Neural progenitor cell (in vitro differentiated cells): ENCODE measurements around the gene BCOR. TPM values are rescaled to one million over a fixed set of nuclear protein-coding genes. Genes with fewer than 3 reads are reported as not detected.

Source experiments
- DNase-seq: peaks from one replicate; pipeline ENCODE4 v3.0.0-alpha.2; 2016; ENCODE audit warnings: low spot score
- H2AFZ ChIP-seq: fragments of 200-600 bp; sonication (generic); replicated peaks from 2 replicates; pipeline ENCODE4 v1.6.1; 2016; ENCODE audit warnings: antibody characterized with exemption
- H3F3A ChIP-seq: fragments of 200-600 bp; sonication (generic); 2 replicates; pipeline ENCODE4 v1.6.1; 2016; ENCODE audit warnings: antibody characterized with exemption, low read depth
- H3K27ac ChIP-seq: fragments of 200-600 bp; sonication (generic); 2 replicates; pipeline ENCODE4 v1.5.1; 2016; ENCODE audit warnings: mild to moderate bottlenecking
- H3K27me3 ChIP-seq: fragments of 200-600 bp; sonication (generic); 2 replicates; pipeline ENCODE4 v1.6.1; 2016; ENCODE audit warnings: mild to moderate bottlenecking, moderate library complexity
- H3K36me3 ChIP-seq: fragments of 200-600 bp; sonication (generic); 2 replicates; pipeline ENCODE4 v1.5.1; 2016
- H3K4me1 ChIP-seq: fragments of 200-600 bp; sonication (generic); 2 replicates; pipeline ENCODE4 v1.6.1; 2016; ENCODE audit warnings: mixed run types
- H3K4me2 ChIP-seq: fragments of 200-600 bp; sonication (generic); 2 replicates; pipeline ENCODE4 v1.6.1; 2016
- H3K4me3 ChIP-seq: fragments of 200-600 bp; sonication (generic); 2 replicates; pipeline ENCODE4 v1.5.1; 2016
- H3K79me2 ChIP-seq: fragments of 200-600 bp; sonication (generic); 2 replicates; pipeline ENCODE4 v1.6.1; 2016; ENCODE audit warnings: low read depth
- H3K9ac ChIP-seq: fragments of 200-600 bp; sonication (generic); 2 replicates; pipeline ENCODE4 v1.6.1; 2016
- H3K9me3 ChIP-seq: fragments of 200-600 bp; sonication (generic); 2 replicates; pipeline ENCODE4 v1.5.1; 2016; ENCODE audit warnings: low read depth
- H4K20me1 ChIP-seq: fragments of 200-600 bp; sonication (generic); 2 replicates; pipeline ENCODE4 v1.6.1; 2016; ENCODE audit warnings: low read depth
- H3K27ac Mint-ChIP-seq: 3 replicates; pipeline ENCODE4 v1.8.0; 2021; ENCODE audit warnings: mixed read lengths
- H3K27me3 Mint-ChIP-seq: 2 replicates; pipeline ENCODE4 v1.8.0; 2022; ENCODE audit warnings: low read depth, mild to moderate bottlenecking, inconsistent platforms, moderate library complexity, mixed read lengths; ENCODE audit not compliant: insufficient read depth
- H3K36me3 Mint-ChIP-seq: 3 replicates; pipeline ENCODE4 v1.8.0; 2021; ENCODE audit warnings: mixed read lengths
- H3K4me1 Mint-ChIP-seq: 3 replicates; pipeline ENCODE4 v1.8.0; 2021; ENCODE audit warnings: mixed read lengths
- H3K4me3 Mint-ChIP-seq: 3 replicates; pipeline ENCODE4 v1.8.0; 2021; ENCODE audit warnings: mild to moderate bottlenecking, moderate library complexity, mixed read lengths
- H3K9me3 Mint-ChIP-seq: 3 replicates; pipeline ENCODE4 v1.8.0; 2020; ENCODE audit warnings: mixed read lengths
- EZH2 ChIP-seq: fragments of 200-600 bp; sonication (generic); IDR thresholded peaks from 2 replicates; pipeline ENCODE4 v1.6.1; 2017; ENCODE audit warnings: antibody characterized with exemption, mild to moderate bottlenecking, moderate library complexity
- EZH2phosphoT487 ChIP-seq: fragments of 200-600 bp; sonication (generic); IDR thresholded peaks from 2 replicates; pipeline ENCODE4 v1.6.1; 2017; ENCODE audit warnings: antibody characterized with exemption
- total RNA-seq: library from RNA; depleted of rRNA; stranded (reverse); fragments of >200 nt; gene quantifications from 2 replicates; pipeline ENCODE4 v1.2.3, GENCODE V29; 2015; ENCODE audit warnings: low replicate concordance
- TF ChIP-seq, protein P1 (sequence below): fragments of 200-600 bp; sonication (generic); IDR thresholded peaks from 2 replicates; pipeline ENCODE4 v1.5.1; 2017; ENCODE audit warnings: antibody characterized with exemption, mild to moderate bottlenecking

BCOR gene
- total RNA-seq, 1 donor from 2014 or later, result 32.4 TPM

DNA sequence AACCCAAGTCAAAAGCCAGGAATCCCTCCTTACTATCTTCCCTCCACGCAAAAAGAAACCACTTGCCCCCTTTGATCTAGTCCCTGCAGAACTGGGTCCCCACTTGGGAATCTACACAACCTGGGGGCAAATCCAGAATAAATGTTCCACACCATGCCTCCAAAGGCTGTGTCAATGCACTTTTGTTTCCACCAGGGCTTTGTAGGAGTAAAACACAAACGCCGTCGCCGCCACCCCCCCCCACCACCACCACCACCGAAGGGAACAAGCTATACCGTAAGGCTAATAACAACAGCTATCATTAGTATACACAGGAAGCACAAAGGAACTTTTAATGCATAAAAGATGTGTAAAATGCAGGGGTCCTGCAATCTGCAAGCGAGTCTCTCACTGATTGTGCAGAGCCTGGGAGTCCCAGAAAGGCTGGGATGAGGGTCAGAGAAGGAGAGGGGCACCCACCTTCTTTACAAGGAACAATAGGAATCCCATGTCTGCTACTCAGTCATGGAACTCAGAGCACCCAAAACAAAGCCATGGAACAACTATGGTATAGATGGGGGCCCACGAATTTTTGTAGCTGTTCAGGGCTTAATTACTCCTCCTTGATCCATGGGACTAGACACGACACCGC, 13.2 kb downstream of the BCOR start:
- peaks cover 98% of the 10 kb centered on the region for H4K20me1 ChIP-seq

DNA sequence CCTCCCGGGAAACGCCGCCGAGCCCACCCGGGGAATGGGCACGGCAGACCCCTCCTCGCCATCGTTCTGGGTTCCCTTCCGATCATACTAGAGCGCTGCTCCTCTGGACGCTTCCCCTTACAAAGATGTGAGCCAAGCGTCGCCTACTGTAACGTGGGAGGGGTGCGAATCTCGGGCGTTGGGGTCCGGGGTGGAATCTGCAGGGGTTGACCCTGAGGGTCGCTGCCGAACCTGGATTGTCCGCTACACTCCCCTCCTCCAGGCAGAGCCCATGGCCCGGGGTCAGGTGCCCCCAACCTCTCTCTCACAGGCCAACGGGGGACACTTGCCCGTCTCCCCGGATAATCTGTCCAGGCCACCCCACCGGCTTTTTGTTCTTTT, 13.8 kb downstream of the BCOR start:
- peaks cover 84% of the 10 kb centered on the region for H3K4me1 ChIP-seq
- peaks cover 98% of the 10 kb centered on the region for H4K20me1 ChIP-seq
- Mint-ChIP-seq H3K4me1 (peaks cover 74% of the 10 kb centered on the region), H3K9me3 (peaks cover 25% of the 10 kb centered on the region), H3K27me3 (peaks cover 5% of the 10 kb centered on the region), H3K4me3 (peak overlapping the region; percentile 81), H3K36me3 (peaks cover 2% of the 10 kb centered on the region), H3K27ac (no peak overlapping the region)
- H3K36me3 ChIP-seq, result no peaks in the 10 kb centered on the region
- H3K79me2 ChIP-seq, result peaks cover 100% of the 10 kb centered on the region
- H3K9me3 ChIP-seq, result no peaks in the 10 kb centered on the region
- peak overlapping the region; percentile 95 for H3K4me2 ChIP-seq
- no peak for DNase-seq
- TF ChIP-seq EZH2, result peak; percentile 52
- TF ChIP-seq, protein P1, sequence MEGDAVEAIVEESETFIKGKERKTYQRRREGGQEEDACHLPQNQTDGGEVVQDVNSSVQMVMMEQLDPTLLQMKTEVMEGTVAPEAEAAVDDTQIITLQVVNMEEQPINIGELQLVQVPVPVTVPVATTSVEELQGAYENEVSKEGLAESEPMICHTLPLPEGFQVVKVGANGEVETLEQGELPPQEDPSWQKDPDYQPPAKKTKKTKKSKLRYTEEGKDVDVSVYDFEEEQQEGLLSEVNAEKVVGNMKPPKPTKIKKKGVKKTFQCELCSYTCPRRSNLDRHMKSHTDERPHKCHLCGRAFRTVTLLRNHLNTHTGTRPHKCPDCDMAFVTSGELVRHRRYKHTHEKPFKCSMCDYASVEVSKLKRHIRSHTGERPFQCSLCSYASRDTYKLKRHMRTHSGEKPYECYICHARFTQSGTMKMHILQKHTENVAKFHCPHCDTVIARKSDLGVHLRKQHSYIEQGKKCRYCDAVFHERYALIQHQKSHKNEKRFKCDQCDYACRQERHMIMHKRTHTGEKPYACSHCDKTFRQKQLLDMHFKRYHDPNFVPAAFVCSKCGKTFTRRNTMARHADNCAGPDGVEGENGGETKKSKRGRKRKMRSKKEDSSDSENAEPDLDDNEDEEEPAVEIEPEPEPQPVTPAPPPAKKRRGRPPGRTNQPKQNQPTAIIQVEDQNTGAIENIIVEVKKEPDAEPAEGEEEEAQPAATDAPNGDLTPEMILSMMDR, result no peak
- peak overlapping the region; percentile 48 for H3K4me3 ChIP-seq
- no peak overlapping the region for H3K9ac ChIP-seq
- no peak overlapping the region for H3K27ac ChIP-seq
- H3F3A ChIP-seq, result peaks cover 33% of the 10 kb centered on the region
- H3K27me3 ChIP-seq, result peaks cover 65% of the 10 kb centered on the region
- no peak overlapping the region for H2AFZ ChIP-seq

More for the DNA sequence above, 13.2 kb downstream of the BCOR start:
- no peak overlapping the region for H3K27ac Mint-ChIP-seq
- H3K27ac ChIP-seq, result no peak overlapping the region
- no peaks in the 10 kb centered on the region for H3K36me3 ChIP-seq
- peaks cover 71% of the 10 kb centered on the region for H3K27me3 ChIP-seq
- peak overlapping the region; percentile 81 for H3K4me3 Mint-ChIP-seq
- H3K9me3 ChIP-seq, result no peaks in the 10 kb centered on the region
- H3K4me1 Mint-ChIP-seq, result peaks cover 74% of the 10 kb centered on the region
- H3K79me2 ChIP-seq, result peaks cover 100% of the 10 kb centered on the region
- peaks cover 7% of the 10 kb centered on the region for H3K27me3 Mint-ChIP-seq
- H3K4me2 ChIP-seq, result peak overlapping the region; percentile 95
- peak; percentile 32 for TF ChIP-seq EZH2
- TF ChIP-seq, protein P1, result no peak
- H3K9me3 Mint-ChIP-seq, result peaks cover 25% of the 10 kb centered on the region
- no peak overlapping the region for H3K9ac ChIP-seq
- no peak for DNase-seq
- peaks cover 2% of the 10 kb centered on the region for H3K36me3 Mint-ChIP-seq
- H3K4me3 ChIP-seq, result peak overlapping the region; percentile 48
- no peak overlapping the region for H2AFZ ChIP-seq
- H3F3A ChIP-seq, result peaks cover 33% of the 10 kb centered on the region
- H3K4me1 ChIP-seq, result peaks cover 84% of the 10 kb centered on the region

DNA sequence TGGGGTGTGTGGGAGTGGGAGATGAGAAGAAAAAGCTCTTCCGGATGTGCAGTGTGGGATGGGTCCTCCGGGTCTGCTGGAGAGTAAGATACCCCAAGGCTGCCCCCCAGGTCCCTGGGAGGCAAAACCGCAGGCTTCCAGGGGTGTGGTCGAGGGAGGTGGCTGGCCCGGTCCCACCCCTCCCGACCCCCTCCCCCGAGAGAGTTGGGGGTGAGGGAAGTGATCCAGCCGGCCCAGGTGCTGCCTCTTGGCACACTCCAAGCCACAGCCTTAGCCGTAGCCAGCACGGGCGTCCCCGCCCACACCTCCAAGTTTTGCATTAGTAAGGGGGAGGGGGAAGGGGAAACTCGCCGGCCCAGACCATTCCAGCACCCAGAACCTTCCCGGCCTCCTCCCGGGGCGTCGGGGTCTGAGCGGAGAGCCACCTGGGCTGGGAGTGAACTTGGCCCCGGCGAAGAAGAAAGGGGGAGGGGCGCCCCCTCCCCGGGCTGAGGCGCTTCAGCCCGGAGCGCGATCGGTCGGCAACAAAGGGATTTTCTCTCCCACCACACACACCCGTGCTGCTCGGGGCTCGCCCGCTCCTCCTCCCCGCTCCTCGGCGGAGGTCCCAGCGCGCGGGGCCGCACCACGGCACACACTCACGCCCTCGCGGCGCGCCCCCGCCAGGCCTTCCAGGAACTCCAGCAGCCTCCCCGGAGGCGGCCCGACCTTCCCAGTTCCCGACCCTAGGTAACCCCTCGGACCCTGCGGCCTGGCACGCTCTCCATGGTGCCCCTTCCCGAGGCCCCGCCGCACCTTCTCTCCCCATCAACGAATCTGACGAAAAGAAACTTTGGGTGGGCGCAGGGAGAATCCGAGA, 14.4 kb downstream of the BCOR start:
- H3K9me3 Mint-ChIP-seq, result peaks cover 25% of the 10 kb centered on the region
- no peaks in the 10 kb centered on the region for H3K9me3 ChIP-seq
- no peak overlapping the region for H3K27ac Mint-ChIP-seq

More for the DNA sequence above, 14.4 kb downstream of the BCOR start:
- DNase-seq, result peak; percentile 62
- peaks cover 6% of the 10 kb centered on the region for H3K27me3 Mint-ChIP-seq
- no peak overlapping the region for H3K27ac ChIP-seq
- H3K4me3 ChIP-seq, result peak overlapping the region; percentile 48
- H3K4me2 ChIP-seq, result peak overlapping the region; percentile 95
- peak overlapping the region; percentile 81 for H3K4me3 Mint-ChIP-seq
- H3K36me3 ChIP-seq, result no peaks in the 10 kb centered on the region
- peaks cover 98% of the 10 kb centered on the region for H4K20me1 ChIP-seq
- peaks cover 2% of the 10 kb centered on the region for H3K36me3 Mint-ChIP-seq
- peaks cover 73% of the 10 kb centered on the region for H3K4me1 Mint-ChIP-seq
- H3K4me1 ChIP-seq, result peaks cover 84% of the 10 kb centered on the region
- TF ChIP-seq, protein P1, result no peak
- no peak for TF ChIP-seq EZH2
- no peak for TF ChIP-seq EZH2phosphoT487
- no peak overlapping the region for H3K9ac ChIP-seq
- H3F3A ChIP-seq, result peaks cover 33% of the 10 kb centered on the region
- H2AFZ ChIP-seq, result no peak overlapping the region
- H3K27me3 ChIP-seq, result peaks cover 60% of the 10 kb centered on the region
- H3K79me2 ChIP-seq, result peaks cover 97% of the 10 kb centered on the region
